Activated CD4-positive, alpha-beta memory T cell treated with anti-CD3 and anti-CD28 coated beads for 36 hours (primary cell): Measurements from ENCODE around the gene ATP6V0E2. TPM values are rescaled to one million over a fixed set of nuclear protein-coding genes. Genes with fewer than 3 reads are reported as not detected.
"Not testable (repeated sequence)": the region's sequence is repeated elsewhere in the genome, so short reads cannot be mapped to it uniquely, and the experiment has no call there.

ENCODE experiments used
- CTCF ChIA-PET: fragments of 350-600 bp; sonication (Branson Sonifier 250); formaldehyde crosslinking; loops from one replicate; lab custom pipeline; 2021; ENCODE audit warnings: antibody characterized with exemption, inconsistent platforms; lab: Charles Lee
- POLR2A ChIA-PET: fragments of 350-600 bp; sonication (Branson Sonifier 250); formaldehyde crosslinking; loops from one replicate; lab custom pipeline; 2021; ENCODE audit warnings: antibody characterized with exemption; lab: Charles Lee
- DNase-seq: peaks from one replicate; pipeline ENCODE4 v3.0.0-alpha.2; 2020
- H3K27ac Mint-ChIP-seq: one replicate; pipeline ENCODE4 v1.8.0; 2021; ENCODE audit warnings: mixed read lengths
- H3K27me3 Mint-ChIP-seq: one replicate; pipeline ENCODE4 v1.8.0; 2021; ENCODE audit warnings: mixed read lengths
- H3K36me3 Mint-ChIP-seq: one replicate; pipeline ENCODE4 v1.8.0; 2021; ENCODE audit warnings: mixed read lengths
- H3K4me1 Mint-ChIP-seq: one replicate; pipeline ENCODE4 v1.8.0; 2021; ENCODE audit warnings: low read depth, mixed read lengths
- H3K4me3 Mint-ChIP-seq: one replicate; pipeline ENCODE4 v1.8.0; 2021; ENCODE audit warnings: mild to moderate bottlenecking, mixed read lengths
- H3K9me3 Mint-ChIP-seq: one replicate; pipeline ENCODE4 v1.8.0; 2021; ENCODE audit warnings: mixed read lengths
- intact Hi-C: fragments of 100-400 bp; cut with micrococcal nuclease; formaldehyde crosslinking; loops from one replicate; pipeline ENCODE4 v1.15.1; 2023
- total RNA-seq, 2 experiments: library from RNA; stranded (reverse); gene quantifications; one replicate each; pipeline ENCODE4 v1.2.3, GENCODE V29; 2021

The ATP6V0E2 gene
- total RNA-seq, 2 experiments from 2014 or later: 33.5 to 34.1 TPM

- ChIA-PET POLR2A (interaction anchor here (0.8 kb wide), 1 partner anchor 28 kb away, joined by 3 read pairs; no protein-coding TSS in a partner anchor), CTCF (interaction anchor here (0.8 to 2.7 kb wide), 8 partner anchors 8 to 393 kb away, joined by 3 to 7 read pairs (median 5); partner anchors contain the start of gene ZNF862)
- no peak for DNase-seq
- intact Hi-C loops: loop anchor here (10.0 kb wide), 1 partner anchor 392 kb away; no protein-coding TSS in a partner anchor
- peaks cover 10% of the 10 kb centered on the region for H3K4me1 Mint-ChIP-seq
- no peaks in the 10 kb centered on the region for H3K9me3 Mint-ChIP-seq
- no peaks in the 10 kb centered on the region for H3K27me3 Mint-ChIP-seq
- H3K4me3 Mint-ChIP-seq: no peak overlapping the region
- peaks cover 6% of the 10 kb centered on the region for H3K36me3 Mint-ChIP-seq
- no peak overlapping the region for H3K27ac Mint-ChIP-seq
Measured at GRCh38 chr7:149882248-149883047, 8.7 kb downstream of the ATP6V0E2 start.

DNA sequence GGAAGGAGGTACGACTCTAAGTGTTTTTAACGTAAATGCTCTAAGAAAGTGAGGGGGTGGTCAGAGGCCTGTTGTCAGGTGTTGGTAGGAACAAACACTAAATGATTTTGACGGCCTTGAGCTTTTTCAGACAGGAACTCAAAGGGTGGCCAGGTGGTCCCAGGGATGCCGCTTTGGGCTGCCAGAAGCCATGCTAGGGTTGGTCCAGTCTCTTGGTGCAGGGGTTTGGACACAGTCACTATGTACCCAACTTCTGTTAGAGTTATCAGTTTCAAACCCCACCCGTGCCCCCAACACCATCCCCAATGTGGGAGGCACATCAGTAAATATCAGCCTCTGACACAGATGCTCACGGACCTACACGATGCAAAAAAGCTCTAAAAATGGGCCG lies 9.3 kb downstream of the ATP6V0E2 start:
- Mint-ChIP-seq H3K27me3 (no peaks in the 10 kb centered on the region), H3K4me1 (peaks cover 5% of the 10 kb centered on the region), H3K27ac (no peak overlapping the region), H3K9me3 (no peaks in the 10 kb centered on the region), H3K4me3 (no peak overlapping the region), H3K36me3 (peaks cover 5% of the 10 kb centered on the region)
- no peak for DNase-seq
- ChIA-PET CTCF (interaction anchor here (0.6 to 2.7 kb wide), 14 partner anchors 8 to 453 kb away, joined by 3 to 7 read pairs (median 5); partner anchors contain the start of gene ZNF862), POLR2A (no interaction called here)
- intact Hi-C loops: loop anchor here (10.0 kb wide), 1 partner anchor 392 kb away; no protein-coding TSS in a partner anchor

DNA sequence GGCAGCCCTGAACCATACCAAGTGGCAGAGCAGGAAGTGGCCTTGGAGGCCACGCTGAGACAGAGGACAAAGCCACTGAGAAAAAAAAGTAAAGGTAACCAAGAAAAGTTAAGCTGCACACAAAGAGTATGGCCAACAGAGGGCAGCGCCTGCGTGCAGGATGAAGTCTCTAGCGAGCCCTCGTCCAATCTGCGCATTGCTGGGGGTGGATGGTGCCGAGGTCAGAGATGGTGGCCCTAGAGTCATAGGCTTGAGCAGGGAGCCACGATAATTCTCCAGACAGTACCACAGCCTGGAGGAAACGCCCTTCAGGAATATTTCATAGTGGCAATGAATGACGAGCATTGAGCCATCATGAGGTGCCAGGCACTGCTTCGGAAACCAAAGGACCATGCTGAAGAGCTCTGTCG lies 9.7 kb downstream of the ATP6V0E2 start:
- H3K27me3 Mint-ChIP-seq: no peaks in the 10 kb centered on the region
- no peaks in the 10 kb centered on the region for H3K9me3 Mint-ChIP-seq
- no peak overlapping the region for H3K4me3 Mint-ChIP-seq
- ChIA-PET POLR2A (interaction anchor here (0.6 kb wide), 1 partner anchor 12 kb away, joined by 4 read pairs; no protein-coding TSS in a partner anchor), CTCF (interaction anchor here (0.6 to 2.7 kb wide), 13 partner anchors 9 to 452 kb away, joined by 3 to 7 read pairs (median 5); partner anchors contain the start of gene ZNF862)
- intact Hi-C loops: loop anchor here (10.0 kb wide), 1 partner anchor 391 kb away; no protein-coding TSS in a partner anchor
- no peak overlapping the region for H3K27ac Mint-ChIP-seq
- H3K36me3 Mint-ChIP-seq: peaks cover 5% of the 10 kb centered on the region
- DNase-seq: peak; percentile 73
- peaks cover 1% of the 10 kb centered on the region for H3K4me1 Mint-ChIP-seq

DNA sequence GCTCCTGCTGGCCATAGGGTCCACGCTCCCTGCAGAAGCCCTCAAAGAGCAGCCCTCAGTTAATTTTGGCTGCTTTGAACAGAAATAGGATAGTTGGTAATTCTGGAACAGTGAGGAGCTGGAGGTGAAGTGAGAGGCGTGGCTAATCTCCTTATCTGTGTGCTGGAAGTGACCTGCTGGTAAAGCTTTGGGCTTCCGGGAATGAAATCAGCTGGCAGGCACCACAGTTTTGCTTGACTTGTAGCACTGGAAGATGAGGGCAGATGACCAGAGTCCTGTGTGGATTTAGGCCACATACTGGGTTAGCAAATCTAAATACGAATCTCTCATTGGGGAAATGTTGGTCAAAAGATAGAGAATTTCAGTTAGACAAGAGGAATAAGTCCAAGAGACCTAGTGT lies 10.2 kb downstream of the ATP6V0E2 start:
- H3K4me1 Mint-ChIP-seq: no peaks in the 10 kb centered on the region
- no peak overlapping the region for H3K4me3 Mint-ChIP-seq
- CTCF ChIA-PET: interaction anchor here (1.1 to 2.7 kb wide), 11 partner anchors 9 to 452 kb away, joined by 3 to 7 read pairs (median 5); partner anchors contain the start of gene ZNF862
- intact Hi-C loops: loop anchor here (10.0 kb wide), 1 partner anchor 391 kb away; no protein-coding TSS in a partner anchor
- no peaks in the 10 kb centered on the region for H3K9me3 Mint-ChIP-seq
- H3K27me3 Mint-ChIP-seq: no peaks in the 10 kb centered on the region
- no peak for DNase-seq
- H3K36me3 Mint-ChIP-seq: peaks cover 5% of the 10 kb centered on the region
- no peak overlapping the region for H3K27ac Mint-ChIP-seq
- POLR2A ChIA-PET: interaction anchor here (0.6 kb wide), 1 partner anchor 12 kb away, joined by 4 read pairs; no protein-coding TSS in a partner anchor

DNA sequence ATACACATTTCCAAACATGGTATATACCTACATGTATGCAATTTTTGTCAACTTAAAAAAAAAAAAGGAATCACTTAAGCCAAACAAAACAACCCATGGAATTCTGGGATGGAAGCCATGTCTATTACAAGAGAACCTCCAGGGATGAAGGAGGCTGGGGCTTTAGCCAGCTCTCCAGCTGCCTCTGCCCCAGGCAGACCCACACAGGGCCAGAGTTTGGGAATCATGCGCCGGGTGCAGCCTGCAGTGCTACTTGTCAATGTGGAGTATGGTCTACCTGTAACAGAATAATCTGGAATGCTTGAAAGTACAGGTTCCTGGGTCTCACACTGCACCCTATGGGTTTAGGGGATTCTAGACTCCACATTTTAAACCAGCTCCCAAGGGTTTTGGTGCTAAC lies 10.8 kb downstream of the ATP6V0E2 start:
- Mint-ChIP-seq H3K27me3 (no peaks in the 10 kb centered on the region), H3K9me3 (no peaks in the 10 kb centered on the region), H3K4me3 (no peak overlapping the region), H3K27ac (no peak overlapping the region), H3K36me3 (peaks cover 3% of the 10 kb centered on the region), H3K4me1 (no peaks in the 10 kb centered on the region)
- intact Hi-C loops: loop anchor here (10.0 kb wide), 1 partner anchor 390 kb away; no protein-coding TSS in a partner anchor
- CTCF ChIA-PET: interaction anchor here (1.1 to 2.7 kb wide), 5 partner anchors 8 to 451 kb away, joined by 3 to 7 read pairs (median 5); partner anchors contain the start of gene ZNF862
- POLR2A ChIA-PET: no interaction called here
- DNase-seq: no peak

GRCh38 chr7:149885191-149886017 lies 11.6 kb downstream of the ATP6V0E2 start:
- intact Hi-C loops: loop anchor here (10.0 kb wide), 1 partner anchor 389 kb away; no protein-coding TSS in a partner anchor
- H3K27me3 Mint-ChIP-seq: no peaks in the 10 kb centered on the region
- H3K4me1 Mint-ChIP-seq: no peaks in the 10 kb centered on the region
- no peak overlapping the region for H3K27ac Mint-ChIP-seq
- no peak for DNase-seq
- CTCF ChIA-PET: interaction anchor here (0.7 kb wide), 1 partner anchor 24 kb away, joined by 3 read pairs; no protein-coding TSS in a partner anchor
- POLR2A ChIA-PET: no interaction called here
- H3K4me3 Mint-ChIP-seq: no peak overlapping the region
- peaks cover 2% of the 10 kb centered on the region for H3K36me3 Mint-ChIP-seq
- H3K9me3 Mint-ChIP-seq: no peaks in the 10 kb centered on the region

DNA sequence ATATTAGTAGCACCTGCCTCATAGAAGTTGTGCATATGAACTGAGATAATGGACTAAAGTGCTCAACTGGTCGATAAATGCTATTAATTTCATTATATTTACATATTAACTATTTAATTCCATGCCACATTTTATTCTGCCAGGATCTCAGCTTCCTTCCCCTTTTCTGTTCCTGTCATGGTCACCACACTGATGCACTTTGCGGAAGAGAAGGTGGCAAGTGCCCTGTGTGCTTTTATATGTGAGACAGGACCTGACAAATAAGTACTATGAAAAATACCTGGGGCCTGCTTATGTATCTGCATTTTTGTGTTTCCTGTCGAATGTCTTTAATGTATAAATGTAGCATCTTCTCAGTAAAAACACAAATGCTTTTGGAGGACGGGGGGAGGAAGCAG lies 12.2 kb downstream of the ATP6V0E2 start:
- no peaks in the 10 kb centered on the region for H3K4me1 Mint-ChIP-seq

DNA sequence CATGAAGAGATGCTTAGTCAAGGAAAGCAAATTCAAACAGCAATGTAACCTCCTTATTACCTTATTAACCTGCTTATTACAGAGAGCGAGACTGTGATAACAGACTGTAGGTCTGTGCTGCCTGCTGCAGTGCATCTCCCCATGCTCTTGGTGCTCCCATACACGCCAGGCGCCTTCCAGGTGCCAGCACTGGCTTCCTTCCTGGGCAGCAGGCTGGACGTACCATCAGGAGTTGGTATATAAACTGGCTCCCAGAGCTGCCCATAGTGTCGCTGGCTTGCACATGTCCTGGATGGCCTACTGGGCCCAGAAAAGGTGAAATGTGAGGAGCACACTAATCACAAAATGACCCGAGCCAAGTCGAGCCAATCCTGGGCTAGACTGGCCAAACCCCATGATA lies 13.5 kb downstream of the ATP6V0E2 start:
- H3K36me3 Mint-ChIP-seq: peaks cover 2% of the 10 kb centered on the region
- CTCF ChIA-PET: no interaction called here
- H3K27me3 Mint-ChIP-seq: no peaks in the 10 kb centered on the region
- POLR2A ChIA-PET: no interaction called here
- no peak overlapping the region for H3K27ac Mint-ChIP-seq
- H3K4me1 Mint-ChIP-seq: no peaks in the 10 kb centered on the region
- no peak overlapping the region for H3K4me3 Mint-ChIP-seq
- intact Hi-C loops: loop anchor here (10.0 kb wide), 1 partner anchor 387 kb away; no protein-coding TSS in a partner anchor
- no peak for DNase-seq
- H3K9me3 Mint-ChIP-seq: no peaks in the 10 kb centered on the region

More for the DNA sequence above, 12.2 kb downstream of the ATP6V0E2 start:
- CTCF ChIA-PET: no interaction called here
- Mint-ChIP-seq H3K27me3 (no peaks in the 10 kb centered on the region), H3K27ac (no peak overlapping the region), H3K4me3 (no peak overlapping the region), H3K9me3 (no peaks in the 10 kb centered on the region), H3K36me3 (peaks cover 2% of the 10 kb centered on the region)
- DNase-seq: no peak
- intact Hi-C loops: loop anchor here (10.0 kb wide), 1 partner anchor 389 kb away; no protein-coding TSS in a partner anchor
- POLR2A ChIA-PET: no interaction called here

- CTCF ChIA-PET, H3K4me3 Mint-ChIP-seq, DNase-seq, H3K27ac Mint-ChIP-seq, H3K4me1 Mint-ChIP-seq, H3K27me3 Mint-ChIP-seq, H3K9me3 Mint-ChIP-seq, POLR2A ChIA-PET, intact Hi-C loops, H3K36me3 Mint-ChIP-seq: not testable (repeated sequence)
Measured at GRCh38 chr7:149890715-149891114, 16.9 kb downstream of the ATP6V0E2 start.

DNA sequence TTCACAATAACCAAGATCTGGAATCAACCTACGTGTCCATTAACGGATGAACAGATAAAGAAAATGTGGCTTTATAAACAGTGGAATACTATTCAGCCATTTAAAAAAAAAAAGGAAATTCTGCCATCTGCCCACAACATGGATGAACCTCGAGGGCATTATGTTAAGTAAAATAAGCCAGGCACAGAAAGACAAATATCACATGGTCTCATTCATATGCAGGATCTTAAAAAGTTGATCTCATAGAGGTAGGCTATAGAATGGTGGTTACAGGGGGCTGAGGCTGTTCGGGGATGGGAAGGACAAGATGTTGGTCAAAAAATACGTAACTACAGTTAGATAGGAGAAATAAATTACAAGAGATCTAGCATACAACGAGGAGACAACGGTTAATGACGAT lies 21.2 kb downstream of the ATP6V0E2 start:
- H3K4me3 Mint-ChIP-seq, H3K27me3 Mint-ChIP-seq, intact Hi-C loops, DNase-seq, H3K36me3 Mint-ChIP-seq, H3K27ac Mint-ChIP-seq, H3K9me3 Mint-ChIP-seq, CTCF ChIA-PET, POLR2A ChIA-PET, H3K4me1 Mint-ChIP-seq: not testable (repeated sequence)

DNA sequence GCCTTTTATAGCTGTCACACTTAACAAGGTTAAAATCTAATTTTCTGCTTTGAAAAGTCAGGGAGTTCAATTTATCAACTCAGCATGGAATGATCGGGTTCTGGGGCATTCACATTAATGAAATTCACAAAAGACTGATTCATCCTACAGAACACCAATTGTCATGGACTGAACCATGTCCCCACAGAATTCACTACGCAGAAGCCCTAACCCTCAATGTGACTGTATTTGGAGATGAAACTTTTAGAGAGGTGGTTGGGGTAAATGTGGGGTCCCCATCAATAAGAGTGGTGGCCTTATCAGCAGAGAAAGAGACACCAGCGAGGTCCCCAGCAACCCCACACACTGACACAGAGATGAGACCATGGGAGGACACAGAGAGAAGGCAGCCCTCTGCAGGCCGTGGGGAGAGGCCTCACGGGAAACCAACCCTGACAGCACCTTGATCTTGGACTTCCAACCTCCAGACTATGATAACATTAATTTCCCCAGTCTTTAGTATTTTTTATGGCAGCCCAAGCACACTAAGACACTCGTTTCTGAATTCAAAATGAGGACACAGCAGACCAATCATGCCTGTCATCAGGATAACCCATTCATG lies 34.1 kb downstream of the ATP6V0E2 start:
- H3K27ac Mint-ChIP-seq, POLR2A ChIA-PET, H3K36me3 Mint-ChIP-seq, DNase-seq, H3K9me3 Mint-ChIP-seq, intact Hi-C loops, H3K27me3 Mint-ChIP-seq, H3K4me3 Mint-ChIP-seq, H3K4me1 Mint-ChIP-seq, CTCF ChIA-PET: not testable (repeated sequence)
